Kidney capillary endothelial cell (primary cell): ENCODE measurements around the gene RSPH3.
"Not testable (repeated sequence)": the region's sequence is repeated elsewhere in the genome, so short reads cannot be mapped to it uniquely, and the experiment has no call there.

Experiments used
- DNase-seq: peaks from one replicate; pipeline ENCODE4 v3.0.0-alpha.2; 2018; ENCODE audit warnings: low spot score

The RSPH3 gene

GRCh38 chr6:159023893-159024292 is 23.9 kb upstream of the RSPH3 start:
- no peak for DNase-seq

GRCh38 chr6:159020011-159020410 is 20.0 kb upstream of the RSPH3 start:
- no peak for DNase-seq

DNA sequence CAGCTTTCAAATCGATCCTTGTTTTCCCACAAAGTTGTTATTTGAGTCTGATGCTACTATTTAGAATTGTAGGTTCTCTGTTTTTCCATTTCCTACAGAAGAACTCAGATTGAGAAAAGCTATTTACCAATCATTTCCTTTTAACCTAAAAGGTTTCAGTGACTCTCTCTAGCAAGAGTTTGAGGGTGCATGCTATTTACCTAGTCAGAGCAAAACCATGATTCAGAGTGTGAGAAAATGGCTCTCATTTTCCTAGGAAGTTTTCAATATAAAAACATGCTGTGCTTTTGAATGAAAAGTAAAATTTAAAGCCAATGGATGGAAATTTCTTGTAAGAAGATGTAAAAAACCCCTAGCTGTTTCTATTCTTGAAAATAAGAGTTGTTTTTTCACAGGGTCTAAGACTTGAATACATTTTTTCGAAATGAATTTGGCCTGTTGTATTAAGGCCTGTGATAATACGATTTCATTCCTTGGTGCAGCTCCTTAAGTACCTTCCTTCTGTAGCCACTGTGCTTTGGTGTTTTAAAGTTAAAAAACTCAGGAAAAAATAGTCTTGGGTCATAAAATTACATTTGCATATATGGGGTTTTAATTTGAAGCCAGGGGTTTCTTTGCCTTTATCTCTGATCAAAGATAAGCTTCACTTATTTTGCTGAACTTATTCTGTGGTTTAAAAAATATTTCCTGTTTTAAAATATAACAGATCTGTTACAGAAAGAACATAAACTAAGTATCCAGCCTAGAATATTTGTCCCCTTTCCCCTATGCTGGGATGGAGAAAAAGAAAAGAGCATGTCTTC is 18.0 kb upstream of the RSPH3 start:
- DNase-seq = no peak

- DNase-seq = no peak
Observed at GRCh38 chr6:159014406-159014805, 14.4 kb upstream of the RSPH3 start.

- no peak for DNase-seq
Observed at GRCh38 chr6:159013229-159013628, 13.2 kb upstream of the RSPH3 start.

GRCh38 chr6:159012201-159012600 is 12.2 kb upstream of the RSPH3 start:
- no peak for DNase-seq

DNA sequence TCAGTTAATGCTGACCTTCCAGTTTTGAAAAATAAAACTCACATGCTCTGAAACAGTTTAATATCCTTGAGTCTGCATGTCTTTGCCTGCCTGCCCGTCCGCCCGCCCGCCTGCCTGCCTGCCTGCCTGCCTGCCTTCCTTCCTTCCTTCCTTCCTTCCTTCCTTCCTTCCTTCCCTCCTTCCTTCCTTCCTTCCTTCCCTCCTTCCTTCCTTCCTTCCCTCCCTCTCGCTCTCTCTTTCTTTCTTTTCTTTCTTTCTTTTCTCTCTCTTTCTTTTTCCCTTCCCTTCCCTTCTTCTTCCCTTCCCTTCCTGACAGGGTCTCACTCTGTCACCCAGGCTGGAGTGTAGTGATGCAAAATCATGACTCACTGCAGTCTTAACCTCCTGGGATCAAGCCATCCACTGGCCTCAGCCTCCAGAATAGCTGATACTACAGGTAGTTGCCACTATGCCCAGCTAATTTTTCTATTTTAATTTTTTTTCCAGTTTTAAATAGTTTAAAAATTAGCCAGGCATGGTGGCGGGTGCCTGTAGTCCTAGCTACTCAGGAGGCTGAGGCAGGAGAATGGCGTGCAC is 10.1 kb upstream of the RSPH3 start:
- DNase-seq = not testable (repeated sequence)

DNA sequence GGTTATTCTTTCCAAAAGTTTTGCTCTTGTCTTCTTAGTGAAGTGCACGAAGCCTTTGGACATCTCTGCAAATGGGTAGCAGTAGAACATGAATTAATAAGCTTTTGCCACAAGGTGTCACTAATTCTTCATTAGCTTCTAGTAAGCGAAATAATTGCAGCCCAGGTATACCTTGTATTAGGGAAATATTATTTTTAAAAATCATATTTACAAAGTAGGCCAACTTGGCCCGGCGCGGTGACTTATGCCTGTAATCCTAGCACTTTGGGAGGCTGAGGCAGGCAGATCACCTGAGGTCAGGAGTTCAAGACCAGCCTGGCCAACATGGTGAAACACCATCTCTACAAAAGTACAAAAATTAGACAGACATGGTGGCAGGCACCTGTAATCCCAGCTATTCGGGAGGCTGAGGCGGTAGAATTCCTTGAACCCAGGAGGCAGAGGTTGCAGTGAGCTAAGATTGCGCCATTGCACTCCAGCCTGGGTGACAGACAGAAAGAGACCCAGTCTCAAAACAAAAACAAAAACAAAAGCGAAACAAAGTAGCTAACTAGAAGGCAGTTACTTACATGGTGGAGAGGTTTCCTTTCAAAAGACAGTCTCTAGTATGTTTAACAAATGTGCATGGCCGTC is 8.8 kb upstream of the RSPH3 start:
- peak; percentile 28 for DNase-seq

- no peak for DNase-seq
Observed at GRCh38 chr6:159007510-159007909, 7.5 kb upstream of the RSPH3 start.

- DNase-seq = no peak
Observed at GRCh38 chr6:159005436-159005835, 5.4 kb upstream of the RSPH3 start.

- no peak for DNase-seq
Observed at GRCh38 chr6:159004592-159004991, 4.6 kb upstream of the RSPH3 start.

- peak; percentile 69 for DNase-seq
Observed at GRCh38 chr6:159002432-159003155, 2.6 kb upstream of the RSPH3 start.

DNA sequence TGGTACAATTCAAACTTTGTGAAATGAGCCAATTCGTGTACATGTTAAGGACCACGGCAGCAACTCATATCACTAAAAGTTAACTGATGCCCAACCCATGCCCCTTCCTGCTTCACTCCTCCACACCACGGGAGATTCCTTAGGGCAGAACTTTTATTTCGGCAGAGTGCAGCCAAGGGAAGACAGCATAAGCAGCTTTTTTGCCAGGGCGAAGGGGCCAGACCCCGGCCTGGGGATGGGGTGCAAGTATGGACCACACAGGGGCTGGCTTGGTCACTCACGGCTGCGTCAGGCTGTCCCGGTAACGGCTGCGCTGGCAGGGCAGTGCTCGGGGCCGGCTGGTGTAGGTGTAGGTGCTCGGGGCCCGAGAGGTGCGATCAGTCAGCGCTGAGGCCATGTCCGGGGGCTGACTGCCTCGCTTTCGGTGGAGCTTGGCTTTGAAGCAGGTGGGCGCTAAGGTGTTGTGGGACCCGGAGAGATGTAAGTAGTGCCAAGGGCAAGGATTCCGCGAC is 792 bp downstream of the RSPH3 start:
- no peak for DNase-seq

DNA sequence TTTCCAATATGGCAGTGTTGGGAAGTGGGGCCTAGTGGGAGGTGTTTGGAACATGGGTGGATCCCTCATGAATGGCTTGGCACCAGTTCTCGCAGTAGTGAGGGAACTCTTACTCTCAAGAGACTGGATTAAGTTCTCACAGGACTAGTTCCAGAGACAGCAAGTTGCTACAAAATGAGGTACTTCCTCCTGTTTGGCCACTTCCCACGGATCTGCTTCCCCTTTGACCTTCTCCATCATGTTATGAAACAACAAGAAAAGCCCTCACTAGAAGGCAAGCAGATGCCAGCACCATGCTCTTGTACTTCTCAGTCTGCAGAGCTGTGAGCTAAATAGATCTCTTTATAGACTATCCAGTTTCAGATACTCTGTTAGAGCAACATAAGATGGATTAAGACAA is 3.1 kb downstream of the RSPH3 start:
- no peak for DNase-seq

DNA sequence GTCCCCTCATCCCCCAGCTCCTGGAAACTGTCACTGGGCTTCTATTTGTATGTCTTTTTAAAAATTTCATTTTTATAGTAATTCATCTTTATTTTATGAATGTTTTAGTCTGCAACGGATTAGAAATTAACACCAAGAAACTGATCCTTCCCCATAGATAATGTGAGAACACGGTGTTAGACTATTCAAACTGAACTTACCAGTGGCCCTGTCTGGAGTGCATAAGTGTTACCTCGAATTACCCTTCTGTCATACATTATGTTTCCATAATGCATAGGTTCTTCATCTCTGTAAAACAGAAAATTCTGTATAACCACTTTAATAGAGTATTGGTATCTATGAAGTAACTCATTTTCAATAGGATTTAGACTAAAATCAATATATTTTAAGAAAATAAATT is 6.4 kb downstream of the RSPH3 start:
- DNase-seq = no peak

DNA sequence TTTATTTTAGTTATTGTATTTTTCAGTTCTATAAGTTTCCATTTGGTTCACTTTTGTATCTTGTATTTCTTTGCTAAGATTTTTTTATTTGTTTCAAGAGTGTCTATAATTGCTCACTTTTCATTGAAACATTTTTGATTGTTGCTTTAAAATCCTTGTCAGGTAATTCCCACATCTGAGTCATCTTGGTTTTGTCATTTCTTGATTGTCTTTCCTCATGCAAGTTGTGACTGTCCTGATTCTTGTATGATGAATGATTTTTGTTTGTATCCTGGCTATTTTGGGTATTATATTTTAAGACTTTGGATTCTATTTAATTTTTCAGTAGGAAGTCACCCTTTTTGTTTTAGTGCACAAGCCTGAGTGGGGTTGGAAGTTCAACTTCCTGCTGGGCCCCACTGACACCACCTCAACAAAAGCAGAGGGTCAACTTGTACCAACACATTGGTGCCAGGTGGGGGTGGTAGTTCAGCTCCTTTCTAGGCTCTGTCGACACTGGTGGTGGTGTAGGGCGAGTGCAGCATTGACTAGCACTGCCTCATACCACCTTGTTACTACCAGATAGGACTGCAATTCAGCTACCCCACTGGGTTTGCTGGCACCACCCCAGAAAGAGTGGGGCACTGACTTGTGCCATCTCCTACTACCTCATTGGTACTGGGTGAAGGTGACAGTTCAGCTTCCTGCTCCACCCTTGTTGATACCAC is 8.8 kb downstream of the RSPH3 start:
- peak; percentile 40 for DNase-seq

- DNase-seq = not testable (repeated sequence)
Observed at GRCh38 chr6:158989711-158990110, 10.3 kb downstream of the RSPH3 start.

DNA sequence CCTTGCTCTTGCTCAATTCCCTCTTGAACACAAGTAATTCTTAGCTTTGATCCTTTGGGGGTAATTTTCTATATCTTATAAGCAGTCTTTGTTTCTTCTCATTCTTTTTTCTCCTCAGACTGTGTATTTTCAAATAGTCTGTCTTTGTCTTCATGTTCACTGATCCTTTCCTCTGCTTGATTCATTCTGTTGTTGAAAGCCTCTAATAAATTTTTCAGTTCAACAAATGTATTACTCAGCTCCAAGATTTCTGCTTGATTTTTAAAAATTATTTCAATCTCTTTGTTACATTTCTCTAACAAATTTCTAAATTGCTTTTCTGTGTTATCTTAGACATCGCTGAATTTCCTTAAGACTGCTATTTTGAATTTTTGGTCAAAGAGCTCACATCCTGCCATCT is 11.5 kb downstream of the RSPH3 start:
- DNase-seq = no peak

DNA sequence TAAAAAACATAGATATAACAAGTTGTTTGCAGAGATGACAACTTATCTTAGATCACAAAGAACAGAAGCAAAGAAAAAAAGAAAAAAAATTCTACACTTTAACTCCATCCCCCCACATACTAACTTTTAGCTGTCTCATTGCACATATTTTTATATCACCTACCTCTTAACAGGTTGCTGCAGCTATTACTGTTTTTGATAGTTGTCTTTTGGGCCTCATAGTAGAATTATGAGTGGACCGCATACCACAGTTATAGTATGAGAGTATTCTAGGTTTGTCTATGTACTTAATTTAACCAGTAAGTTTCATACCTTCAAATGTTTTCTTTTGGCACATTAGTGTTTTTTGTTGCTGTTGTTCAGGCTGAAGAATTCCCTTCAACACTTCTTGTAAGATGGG is 12.3 kb downstream of the RSPH3 start:
- no peak for DNase-seq

GRCh38 chr6:158978757-158979156 is 21.2 kb downstream of the RSPH3 start:
- DNase-seq = no peak

GRCh38 chr6:158977382-158977781 is 22.6 kb downstream of the RSPH3 start:
- no peak for DNase-seq
